LoVo (cell line): Measurements from ENCODE around the gene PLD5.
"Not testable (repeated sequence)": the region's sequence is repeated elsewhere in the genome, so short reads cannot be mapped to it uniquely, and the experiment has no call there.

Source experiments
- DNase-seq: peaks from one replicate; pipeline ENCODE4 v3.0.0-alpha.2; 2016; ENCODE audit warnings: low spot score

PLD5 gene

DNA sequence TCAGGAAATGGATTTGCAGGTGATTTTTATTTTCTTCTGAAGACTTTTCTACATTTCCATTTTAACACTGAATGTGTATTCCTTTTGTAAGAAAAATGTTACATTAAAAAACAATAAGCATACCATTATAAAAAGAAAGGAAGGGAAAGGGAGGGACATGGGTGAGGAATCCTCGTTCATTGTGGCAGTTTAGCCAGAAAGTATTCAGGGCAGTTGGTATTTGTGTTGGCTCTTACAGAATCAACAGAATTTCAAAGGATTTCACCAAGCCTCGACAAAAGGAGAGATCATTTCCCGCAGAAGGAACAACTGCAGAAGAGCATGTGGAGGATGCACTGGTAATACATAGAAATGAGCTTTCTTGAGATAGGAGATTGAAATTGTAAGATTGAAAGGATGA is 35.0 kb downstream of the PLD5 start:
- no peak for DNase-seq

DNA sequence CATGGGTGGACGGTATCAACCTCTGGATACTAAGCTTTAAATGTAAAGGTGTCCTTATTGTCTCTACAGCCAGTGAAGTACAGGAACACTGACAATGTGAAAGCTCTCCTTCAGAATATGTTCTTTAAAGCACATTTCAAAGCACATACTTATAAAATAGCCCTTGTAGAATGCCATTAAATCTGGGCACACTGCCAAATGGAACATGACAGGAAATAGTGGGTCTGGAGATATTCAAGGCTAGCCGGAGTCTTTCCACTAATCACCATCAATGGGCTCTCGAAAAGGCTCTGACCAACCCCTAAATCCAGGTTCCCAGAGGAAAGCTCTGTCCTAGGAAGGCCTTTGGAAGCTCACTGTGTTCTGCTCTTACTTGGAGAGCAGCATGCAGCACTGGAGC is 46.6 kb downstream of the PLD5 start:
- no peak for DNase-seq

DNA sequence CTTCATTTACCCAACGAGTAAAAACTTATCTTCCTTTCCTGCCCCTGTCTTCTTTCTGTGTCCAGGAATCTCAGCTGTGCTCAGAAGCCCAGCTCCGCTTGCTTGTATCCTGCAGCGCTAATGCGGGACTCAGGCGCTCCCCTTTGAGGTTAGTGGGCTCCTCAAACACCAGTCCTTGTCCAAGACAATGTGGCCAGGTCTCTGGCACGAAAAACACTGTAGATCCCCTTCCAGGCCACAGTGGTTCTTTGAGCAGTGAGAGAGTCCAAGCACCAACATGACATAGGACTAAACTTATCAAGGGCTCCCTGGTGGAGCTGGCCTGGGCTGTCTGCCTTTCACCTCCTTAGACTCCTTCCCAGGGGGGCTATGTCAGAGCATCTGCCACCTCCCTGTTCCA is 53.7 kb downstream of the PLD5 start:
- no peak for DNase-seq

DNA sequence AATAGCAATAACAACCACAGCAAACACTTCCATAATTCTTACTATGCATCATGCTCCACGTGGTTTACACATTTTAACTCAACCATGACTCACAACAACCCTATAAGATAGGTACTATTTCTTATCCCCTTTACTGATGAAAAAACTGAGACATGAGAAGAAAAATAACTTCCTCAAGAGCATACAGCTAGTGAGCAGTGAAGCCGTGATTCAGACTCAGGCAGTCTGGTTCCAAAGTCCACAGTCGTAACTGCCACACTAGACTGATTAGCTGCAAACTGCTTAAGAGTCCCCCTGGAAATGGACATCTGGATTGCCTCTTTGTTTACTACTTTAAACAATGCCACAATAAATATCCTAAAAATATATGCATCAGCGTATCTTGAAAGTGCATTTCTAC is 55.7 kb downstream of the PLD5 start:
- peak; percentile 42 for DNase-seq

DNA sequence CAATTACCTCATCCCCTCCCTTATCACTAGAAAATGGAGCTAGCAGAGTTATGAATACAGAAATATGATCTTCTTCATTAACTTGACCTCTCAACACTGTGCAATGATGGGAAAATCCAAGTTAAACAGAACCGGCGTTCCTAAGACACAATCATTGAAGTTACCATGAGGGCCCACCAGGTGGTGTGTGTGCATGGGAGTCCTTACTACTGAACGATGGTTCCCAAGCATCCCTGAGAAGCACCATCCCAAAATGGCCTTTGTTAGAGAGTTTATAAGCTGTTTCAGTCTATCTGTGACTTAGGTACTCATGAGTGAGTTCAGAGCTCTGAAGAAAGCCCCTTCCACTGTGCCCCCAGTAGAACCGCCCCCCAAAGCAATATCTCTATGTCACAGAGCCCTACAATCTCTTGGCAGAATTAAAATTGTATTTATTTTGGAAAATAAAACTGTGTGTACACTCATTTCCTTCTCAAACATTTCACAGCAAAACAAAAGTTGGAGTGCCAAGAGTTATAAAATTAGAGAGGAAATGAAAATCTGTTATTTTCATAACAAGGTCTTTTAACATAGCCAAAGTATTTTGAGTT is 56.8 kb downstream of the PLD5 start:
- DNase-seq: no peak

DNA sequence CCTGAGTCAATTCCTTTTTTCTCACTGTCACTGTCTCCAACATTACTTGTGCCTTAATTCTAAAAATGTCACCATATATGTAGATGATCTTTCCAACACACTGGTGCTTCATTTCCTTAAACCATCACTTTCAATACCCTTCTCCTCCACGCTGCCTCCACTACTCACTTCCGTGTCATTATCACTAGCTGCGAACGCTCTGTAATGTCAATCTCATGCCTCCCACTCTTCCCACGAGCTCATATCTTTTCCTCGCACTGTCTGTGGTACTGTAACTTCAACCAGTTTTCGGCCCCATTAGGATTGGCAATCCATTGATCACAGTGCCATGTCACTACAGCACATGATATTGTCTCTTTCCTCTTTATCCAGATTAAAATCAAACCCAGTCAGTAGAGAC is 61.6 kb downstream of the PLD5 start:
- no peak for DNase-seq

DNA sequence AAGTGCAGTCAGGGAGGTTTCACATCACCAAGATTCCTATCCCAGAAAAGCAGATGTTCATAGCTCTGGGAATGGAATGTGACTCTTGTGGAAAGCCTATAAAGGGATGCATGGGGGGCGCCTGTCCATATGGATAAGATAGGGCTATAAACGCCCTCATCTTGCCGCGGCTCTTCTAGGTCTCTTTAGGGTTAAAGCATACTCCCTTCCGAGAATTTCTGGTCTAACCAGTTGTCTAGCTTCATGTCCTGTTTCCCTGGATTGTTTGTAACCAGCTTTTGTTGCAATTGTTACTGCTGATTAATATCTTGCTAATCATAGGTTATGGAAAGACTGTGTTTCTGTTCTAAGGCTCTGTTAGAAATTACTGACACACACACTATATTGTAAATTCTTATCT is 64.8 kb downstream of the PLD5 start:
- not testable (repeated sequence) for DNase-seq

DNA sequence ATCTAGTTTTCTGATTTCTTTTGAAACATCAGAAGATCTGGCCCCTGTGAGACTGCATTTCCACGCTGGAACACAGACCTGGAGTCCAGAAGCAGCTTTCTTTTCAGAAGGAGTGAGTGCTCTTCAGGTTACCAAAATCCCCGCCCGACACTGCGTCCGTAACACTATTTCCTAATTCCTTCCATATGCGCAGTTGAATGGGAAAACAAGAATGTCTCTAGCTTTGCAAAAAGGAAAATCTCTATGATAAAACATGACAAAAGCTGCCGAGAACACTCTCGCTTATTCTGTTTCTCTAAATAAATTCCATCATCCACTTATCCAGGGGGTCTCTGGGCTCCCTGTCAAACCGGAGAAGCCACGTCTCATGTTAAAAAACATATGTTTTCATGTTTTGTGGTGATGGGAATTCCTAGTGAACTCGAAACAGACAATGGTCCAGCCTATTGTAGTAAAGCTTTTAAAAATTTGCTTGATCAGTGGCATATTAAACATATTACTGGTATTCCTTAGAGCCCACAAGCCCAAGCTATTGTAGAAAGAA is 67.7 kb downstream of the PLD5 start:
- no peak for DNase-seq

DNA sequence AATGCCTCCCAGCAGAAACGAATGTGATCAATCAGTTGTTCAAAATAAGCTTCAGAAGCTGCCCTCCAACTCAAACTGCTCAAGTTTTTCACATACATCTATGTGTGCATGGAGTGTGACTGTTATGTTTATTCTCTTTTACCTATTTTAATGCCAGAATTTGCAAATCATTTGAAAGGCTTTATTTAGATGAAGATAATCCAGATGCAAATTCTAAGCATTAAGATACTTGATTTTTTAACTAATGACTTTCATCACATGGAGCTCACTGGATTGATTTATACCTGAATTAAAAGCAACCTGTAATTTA is 69.5 kb downstream of the PLD5 start:
- no peak for DNase-seq

DNA sequence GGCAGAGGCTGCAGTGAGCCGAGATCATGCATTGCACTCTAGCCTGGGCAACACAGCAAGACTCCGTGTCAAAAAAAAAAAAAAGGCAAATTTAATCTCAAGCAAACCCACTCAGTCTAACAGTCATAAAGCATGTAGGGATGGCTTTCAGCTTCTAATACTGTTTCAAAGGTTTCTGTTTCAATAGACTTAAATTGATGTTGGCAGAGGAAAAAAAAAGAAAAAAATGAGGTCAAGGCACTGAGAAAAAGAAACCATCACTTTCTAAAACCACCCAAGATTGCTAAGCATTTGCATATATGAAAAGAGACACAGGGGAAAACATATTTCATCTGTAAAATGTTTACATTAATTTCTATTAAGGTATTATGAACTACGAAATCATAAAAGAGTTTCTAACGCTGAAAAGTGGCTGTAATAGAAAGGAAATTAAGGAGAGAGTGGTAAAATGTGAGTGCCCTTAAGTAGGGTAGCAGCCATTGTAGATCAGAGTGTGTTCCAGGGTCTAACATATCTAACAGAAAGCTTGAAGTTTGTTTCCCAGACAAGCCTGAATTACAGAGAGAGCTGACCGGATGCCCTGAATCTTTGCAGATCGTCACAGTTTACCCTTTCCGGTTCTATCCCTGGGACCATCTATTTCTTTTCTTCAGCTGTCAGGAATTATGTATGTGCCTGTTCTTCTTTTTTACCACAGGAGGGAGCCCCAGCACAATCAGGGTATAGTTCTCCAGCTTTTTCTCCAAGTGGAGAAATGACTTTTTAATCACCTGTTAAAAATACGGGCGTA is 70.0 kb downstream of the PLD5 start:
- peak; percentile 37 for DNase-seq

DNA sequence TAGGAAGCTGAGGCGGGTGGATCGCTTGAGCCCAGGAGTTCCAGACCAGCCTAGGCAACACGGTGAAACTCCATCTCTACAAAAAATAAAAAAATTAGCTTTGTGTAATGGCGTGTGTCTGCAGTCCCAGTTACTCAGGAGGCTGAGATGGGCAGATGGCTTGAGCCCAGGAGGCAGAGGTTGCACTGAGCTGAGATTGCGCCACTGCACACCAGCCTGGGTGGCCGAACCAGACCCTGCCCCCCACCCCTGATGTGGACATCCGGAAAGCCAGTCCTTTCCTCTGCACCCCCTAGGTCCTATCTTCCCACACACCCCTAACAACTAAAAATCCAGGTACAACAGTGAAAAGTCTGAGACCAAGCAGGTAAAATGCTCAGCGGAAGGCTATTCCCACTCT is 71.9 kb downstream of the PLD5 start:
- DNase-seq: no peak

DNA sequence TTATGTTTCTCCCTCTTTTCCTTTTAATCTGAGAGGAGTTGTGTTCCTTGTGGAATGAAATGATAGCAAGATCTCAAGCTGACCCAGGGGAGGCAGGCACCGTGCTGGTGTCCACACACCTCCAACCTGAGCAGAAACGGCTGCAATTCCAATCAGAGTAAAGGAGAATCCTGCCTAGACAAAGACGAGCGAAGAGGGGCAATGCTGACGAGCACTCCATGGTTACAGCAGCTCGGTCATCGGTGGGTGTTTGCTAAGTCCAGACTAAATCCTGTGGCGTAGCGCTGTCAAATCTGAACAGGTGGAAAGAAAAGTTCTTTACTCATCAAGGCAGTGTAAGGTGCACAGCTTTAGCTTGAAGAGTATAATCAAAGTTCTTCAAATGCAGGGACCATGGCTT is 74.8 kb downstream of the PLD5 start:
- DNase-seq: no peak

DNA sequence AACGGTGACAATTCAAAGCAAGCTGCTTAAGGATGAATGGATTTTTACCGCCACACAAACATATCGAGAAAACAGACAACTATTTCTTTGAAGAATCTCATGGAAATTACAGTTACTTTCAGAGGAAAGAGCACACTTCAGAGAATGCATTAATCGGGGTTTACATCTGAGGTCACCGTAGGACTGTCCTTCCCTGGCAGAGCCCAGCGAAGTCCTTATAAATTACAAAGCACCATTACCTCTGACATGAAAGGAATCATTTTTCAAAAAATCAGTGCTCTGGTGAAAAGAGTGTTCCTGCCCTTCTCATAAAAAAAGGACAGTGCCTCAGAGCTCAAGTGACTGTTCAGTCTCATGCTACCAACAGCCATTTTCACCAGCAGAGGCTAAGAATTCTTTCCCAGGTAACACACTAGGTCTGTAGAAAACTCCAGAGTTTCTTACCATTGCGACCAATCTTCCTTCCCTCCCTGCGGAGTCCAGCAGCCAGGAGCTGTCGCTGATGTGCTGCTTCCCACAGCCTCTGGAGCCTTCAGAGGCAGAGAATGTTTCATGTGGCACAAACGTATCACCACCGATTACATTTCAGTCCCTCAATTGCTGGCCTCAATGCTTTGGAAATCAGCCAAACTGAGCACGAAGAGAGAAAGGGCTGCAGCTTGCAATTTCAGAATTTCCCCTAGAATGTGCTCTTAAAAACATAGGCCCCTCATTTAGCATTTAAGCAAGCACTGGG is 75.4 kb downstream of the PLD5 start:
- no peak for DNase-seq

DNA sequence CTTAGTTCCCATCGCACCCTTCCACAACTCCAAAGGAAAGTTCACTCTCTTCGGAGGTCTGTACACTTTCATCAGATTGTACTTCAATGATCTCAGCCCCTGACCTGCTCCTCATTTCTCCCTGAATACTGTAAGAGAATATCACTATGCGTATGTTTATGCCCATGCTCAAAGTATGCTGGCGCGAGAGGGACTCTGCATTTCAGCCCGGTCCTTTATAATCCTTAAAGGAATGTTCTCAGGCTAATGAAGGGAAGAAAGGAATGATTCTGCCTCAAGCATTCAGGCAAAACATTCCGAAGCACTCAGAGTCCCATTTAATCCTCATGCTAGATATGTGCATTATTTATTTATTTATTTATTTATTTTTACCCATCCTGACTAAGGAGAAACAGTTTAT is 76.8 kb downstream of the PLD5 start:
- no peak for DNase-seq

DNA sequence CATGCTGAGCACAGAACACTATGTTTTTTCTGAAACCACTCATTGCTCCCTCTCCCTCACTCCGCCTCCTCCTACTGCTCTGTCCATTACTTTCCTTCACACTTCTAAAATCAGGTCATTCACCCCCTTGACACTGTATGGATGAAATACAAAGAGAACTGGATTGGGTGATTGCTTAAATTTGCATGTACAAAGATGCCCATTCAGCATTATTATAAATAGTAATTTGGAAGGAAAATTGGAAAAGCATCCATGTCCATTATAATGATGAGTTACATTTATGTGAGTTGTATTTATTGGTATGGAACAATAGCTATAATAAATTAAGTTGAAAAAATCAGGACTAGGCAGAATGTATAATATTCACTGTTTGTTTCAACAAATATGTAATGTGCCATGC is 83.7 kb downstream of the PLD5 start:
- no peak for DNase-seq

DNA sequence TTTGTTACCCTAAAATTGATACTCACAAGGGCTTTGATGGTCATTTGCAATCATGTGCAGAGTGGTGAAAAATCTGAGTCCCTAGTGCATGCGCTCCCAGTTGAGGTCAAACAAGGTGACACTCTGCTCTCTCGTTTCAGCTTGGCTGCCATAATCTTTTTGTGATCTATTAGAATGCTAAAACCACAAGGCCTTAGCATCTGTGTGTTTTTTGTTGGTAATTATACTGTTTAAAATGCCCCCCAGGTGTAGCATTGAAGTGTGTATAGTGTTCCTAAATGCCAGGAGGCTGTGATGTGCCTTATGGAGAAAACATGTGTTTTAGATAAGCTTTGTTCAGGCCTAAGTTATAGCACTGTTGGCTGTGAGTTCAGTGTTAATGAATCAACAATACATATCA is 89.3 kb downstream of the PLD5 start:
- DNase-seq: no peak

DNA sequence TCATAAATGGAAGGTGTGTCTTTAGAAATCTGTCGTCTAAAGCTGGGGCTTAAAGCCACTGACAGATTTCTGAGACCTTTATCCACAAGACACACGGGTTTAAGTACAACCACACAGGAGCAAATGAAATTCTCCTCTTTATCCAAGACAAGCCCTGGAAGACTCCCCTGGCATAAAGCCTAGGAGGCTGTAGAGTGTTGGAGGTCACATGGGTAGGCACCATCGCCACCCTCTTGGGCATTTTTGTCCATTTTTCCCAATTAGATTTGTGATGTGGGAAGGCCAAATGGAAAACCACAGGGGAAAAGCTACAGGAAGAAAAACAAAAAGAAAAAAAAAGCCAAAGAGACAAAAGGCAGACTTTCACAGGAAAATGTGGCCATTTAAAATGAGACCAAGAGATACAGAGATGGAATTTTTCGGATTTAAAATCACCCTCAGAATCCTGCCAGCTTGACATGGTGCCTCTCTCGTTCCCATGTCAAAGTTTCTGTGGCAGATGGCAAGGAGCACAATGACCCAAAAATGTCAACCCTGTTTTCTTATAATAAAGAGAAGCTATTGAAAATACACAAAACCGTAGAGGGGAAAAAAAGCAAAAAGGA is 91.9 kb downstream of the PLD5 start:
- no peak for DNase-seq

DNA sequence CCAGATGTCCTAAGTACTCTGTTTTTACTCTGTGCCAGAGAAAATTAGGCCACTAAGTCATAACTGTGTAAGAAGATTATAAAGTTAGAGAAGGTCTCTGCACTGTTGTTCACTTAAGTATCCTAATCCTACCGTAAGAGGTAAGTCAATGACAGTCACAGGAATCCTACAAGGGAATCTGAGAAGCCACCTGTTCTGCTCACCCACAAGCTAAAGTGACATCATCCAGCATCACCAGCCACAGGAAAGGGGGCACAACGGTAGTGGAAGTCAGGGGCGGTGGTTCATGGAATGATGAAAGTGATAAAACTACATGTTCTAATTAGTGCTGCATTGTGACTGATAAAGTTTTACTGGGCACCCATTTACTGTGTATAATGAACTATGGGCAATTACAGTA is 92.7 kb downstream of the PLD5 start:
- DNase-seq: no peak

DNA sequence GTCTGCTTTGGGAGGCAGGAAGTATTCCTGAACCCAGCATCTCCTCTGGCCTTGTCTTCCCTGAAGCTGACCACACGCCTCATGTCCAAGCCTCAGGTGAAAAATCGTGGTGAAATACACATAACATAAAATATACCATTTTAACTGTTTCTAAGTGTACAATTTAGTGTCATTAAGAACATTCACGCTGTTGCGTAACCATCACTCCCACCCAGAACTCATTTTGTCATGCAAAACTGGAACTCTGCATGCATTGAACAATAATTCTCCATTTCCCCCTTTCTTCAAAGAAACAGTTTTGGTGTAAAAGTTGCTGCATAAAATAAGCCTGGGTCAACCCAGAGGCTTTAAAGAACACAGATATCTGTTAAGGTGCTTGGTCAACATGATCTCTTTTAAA is 93.5 kb downstream of the PLD5 start:
- no peak for DNase-seq

DNA sequence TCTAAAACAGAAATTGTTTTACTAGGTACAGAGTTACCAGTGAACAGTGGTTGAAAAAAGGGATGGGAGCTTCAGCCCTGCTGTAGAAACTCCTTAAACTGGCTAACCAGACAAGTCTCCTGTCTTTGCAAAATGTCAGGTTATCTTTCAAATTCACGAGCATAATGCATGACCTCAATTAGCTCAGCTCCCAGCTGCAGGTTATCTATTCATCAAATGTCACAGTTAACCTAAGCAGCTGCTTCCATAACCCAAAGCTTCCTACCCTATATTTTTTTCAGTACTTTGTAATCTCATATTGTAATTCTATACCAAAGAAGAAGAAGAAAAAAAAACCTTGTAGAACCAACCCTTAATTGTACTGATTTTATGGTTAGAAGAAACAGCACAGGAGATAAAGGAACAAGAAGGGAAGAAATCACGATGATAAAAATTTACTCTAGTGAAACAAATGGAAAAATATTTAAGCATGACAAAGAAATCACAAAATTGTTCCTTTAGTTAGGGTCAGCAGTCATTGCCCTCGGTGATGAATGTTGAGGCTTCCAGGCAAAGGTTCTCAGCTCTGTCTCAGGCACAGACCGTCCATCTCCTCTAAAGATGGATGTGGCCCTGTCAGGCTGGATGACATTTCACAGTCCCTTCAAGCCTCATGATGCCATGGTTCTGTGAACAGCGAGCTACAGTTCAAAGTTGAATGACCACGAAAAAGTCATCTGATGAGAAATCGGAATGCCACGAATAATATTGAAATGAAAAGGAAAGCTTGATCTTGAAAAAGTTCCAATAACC is 95.9 kb downstream of the PLD5 start:
- DNase-seq: no peak

DNA sequence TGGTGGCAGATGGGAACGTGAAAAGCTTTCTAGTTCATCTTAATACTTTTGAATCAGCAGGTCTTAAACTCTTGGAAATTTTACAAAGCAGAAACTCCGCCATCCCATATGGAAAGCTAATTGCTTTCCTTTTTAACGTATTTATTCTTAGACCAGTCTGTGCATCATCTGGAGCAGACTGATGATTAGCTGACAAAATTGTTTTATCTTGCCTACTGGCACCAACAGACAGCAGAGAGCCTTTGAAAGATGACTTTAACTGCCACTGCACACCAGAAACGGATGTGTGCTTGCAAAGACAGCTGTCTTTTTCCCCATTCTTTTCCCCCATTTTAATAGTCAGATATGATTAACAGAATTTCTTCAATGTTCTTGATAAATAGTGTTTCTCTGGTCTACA is 97.0 kb downstream of the PLD5 start:
- DNase-seq: no peak

DNA sequence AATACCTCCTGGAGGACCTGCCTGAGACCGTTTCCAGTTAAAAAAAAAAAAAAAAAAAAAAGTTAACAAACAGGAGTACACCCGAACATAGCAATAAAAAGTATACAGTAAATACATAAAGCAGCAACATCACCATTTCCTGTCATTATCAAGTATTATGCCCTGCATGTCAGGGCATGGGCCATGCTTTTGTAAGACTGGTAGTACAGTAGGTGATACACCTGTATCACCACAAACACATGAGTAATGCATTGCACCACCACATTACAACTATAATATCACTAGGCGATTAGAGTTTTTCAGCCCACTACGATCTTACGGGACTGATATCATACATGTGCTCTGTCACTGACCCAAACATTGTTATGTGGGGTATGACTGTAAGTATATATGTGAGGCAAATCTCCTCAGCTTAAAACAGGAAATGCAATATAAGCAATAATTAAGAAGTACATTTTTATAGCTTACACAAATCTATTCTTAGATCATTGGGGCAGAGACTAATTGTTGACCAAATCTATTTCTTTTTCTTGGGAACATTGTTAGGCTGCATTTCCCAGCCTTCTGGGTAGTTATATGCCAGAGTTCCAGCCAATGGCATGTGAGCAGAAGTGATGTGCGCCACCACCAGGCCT is 98.1 kb downstream of the PLD5 start:
- DNase-seq: no peak
